GM18873 (cell line): ENCODE measurements around the gene LMBRD2.
A peak's percentile ranks its signal among the peaks of the same experiment; 100 is the strongest.

Experiments used
- ATAC-seq: cut with Tn5 transposase; IDR thresholded peaks from one replicate; pipeline ENCODE4 v1.9.1; 2021; ENCODE audit warnings: mild to moderate bottlenecking, moderate library complexity, moderate number of reproducible peaks; ENCODE audit not compliant: unreplicated experiment, low FRiP score

LMBRD2 gene

DNA sequence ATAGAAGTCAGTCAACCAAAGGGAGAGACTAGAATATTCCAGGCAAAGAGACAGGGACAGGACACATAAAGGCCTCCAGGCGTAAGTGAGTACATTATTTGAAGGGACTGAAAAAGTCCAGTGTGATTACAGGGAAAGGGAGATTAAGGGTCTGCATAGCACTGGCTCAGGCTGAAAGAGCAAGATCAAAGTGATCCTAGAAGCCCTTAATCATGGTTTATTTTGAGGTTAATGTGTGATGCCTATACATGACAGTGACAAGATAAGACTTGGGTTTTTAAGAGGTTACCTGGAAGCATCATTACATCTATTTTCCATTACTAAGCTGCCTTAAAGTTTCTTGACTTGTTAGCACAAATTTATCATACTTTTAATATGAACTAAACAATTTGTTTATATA is 25.8 kb downstream of the LMBRD2 start:
- no peak for ATAC-seq

DNA sequence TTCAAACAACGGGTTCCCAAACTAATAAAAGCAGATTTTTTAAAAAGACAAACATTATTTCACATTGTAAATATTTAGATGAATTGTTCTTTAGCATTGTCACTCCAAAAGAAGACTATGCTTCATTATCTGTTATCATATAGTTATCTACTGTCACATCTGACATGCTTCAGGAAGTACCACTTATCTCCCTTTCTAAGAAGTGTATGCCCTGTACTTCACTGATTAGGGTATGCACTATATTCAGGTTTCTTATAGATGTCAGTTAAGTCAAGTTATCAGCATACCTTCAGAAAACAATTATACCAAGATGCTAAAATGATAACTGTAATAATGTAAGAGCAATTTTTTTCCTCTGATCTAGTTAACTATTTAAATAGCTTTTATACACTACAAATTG is 40.4 kb downstream of the LMBRD2 start:
- ATAC-seq: no peak

DNA sequence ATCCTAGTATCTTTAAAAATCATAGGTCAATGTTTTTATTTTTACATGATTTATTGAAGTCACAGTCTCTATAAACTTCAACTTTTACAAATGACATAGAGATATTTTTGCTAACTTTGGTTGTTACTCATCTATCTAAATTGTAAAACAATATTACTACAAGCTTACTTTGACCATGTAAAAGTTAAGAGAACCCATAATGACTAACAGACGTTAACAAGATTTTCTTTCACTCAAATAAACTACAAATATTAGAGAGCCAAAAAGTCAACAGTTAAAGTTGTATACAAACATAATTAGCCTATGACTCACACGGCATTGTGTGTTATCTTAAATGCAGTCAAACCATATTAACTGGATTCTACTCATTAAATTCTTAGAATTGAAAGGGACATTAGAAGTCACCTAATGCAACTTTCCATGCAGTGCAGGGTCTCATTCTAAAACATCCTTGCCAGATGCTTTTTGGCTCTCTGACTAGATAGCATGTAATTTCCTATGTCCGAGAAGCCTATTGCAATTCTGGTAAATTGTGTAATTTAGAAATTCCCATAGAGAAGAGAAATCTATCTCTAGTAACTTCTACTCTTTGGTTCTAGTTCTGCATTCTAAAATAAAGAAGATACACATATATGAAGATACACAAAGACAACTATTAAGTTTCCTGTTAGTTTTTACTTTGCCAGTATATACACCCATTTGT is 42.8 kb downstream of the LMBRD2 start:
- ATAC-seq: no peak

DNA sequence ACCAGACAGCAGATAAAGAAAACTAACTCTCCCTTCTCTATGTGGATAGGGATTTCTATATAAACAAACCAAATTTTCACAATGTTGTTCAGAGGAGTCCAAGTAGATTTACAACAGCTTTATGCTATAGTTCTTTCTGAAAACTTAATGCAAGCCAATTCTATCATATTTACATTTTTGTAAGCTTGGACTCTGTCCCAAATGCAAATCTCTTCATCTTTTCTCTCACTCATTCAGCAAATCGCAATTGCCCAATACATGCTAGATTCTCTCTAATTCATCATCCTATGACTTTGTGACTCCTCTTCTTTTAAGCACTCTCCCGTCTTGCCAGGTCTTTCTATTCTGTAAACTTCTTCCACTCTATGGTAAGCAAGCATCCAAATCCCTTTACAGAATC is 45.9 kb downstream of the LMBRD2 start:
- ATAC-seq: no peak

DNA sequence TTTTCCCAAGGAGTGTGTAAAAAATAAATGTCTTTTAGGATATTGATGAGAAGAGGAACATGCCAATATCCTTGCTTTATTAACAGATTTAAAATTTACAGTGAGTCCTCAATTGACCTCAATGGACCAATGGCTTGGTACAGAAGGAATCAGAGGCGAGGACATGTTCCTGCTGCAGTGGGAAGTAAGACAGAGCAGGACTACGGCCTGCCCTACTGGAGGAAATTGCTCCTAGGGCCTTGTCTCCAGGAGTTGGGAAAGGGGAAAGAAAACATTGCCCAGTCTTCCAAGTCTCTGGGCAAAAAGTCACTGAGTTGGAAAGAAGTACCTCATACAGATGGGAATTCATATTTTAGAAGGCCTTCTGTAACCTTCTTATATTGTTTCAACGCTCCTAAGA is 51.9 kb downstream of the LMBRD2 start:
- no peak for ATAC-seq

DNA sequence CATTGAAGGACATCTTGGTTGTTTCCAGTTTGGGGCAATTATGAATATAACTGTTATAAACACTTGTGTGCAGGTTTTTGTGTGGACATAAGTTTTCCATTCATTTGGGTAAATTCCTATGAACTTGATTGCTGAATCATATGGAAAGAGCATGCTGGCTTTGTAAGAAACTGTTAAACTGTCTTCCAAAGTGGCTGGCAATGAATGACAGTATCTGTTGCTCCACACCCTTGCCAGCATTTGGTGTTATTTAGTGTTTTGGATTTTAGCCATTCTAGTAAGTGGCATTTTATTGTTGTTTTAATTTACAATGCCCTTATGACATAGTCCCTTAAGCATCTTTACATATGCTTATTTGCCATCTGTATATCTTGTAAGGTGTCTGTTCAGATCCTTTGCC is 55.2 kb downstream of the LMBRD2 start:
- ATAC-seq: no peak

DNA sequence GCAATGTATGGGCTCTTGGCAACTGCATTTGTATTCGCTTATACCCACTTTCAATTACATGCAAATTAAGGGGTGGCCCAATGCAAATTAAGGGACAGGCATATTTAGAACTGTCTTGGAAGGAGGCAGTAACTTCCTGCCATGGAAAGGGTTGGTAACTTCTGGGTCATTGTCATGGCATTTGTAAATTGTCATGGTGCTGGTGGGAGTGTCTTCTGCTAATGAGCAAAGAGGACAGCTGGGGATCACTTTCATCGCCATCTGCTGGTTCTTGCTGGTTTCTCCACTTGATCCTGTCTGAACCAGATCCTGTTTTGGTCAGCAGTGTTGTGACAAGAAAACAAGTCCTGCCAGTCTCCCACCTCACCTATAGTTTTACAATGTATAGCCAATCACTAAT is 61.7 kb downstream of the LMBRD2 start:
- no peak for ATAC-seq

DNA sequence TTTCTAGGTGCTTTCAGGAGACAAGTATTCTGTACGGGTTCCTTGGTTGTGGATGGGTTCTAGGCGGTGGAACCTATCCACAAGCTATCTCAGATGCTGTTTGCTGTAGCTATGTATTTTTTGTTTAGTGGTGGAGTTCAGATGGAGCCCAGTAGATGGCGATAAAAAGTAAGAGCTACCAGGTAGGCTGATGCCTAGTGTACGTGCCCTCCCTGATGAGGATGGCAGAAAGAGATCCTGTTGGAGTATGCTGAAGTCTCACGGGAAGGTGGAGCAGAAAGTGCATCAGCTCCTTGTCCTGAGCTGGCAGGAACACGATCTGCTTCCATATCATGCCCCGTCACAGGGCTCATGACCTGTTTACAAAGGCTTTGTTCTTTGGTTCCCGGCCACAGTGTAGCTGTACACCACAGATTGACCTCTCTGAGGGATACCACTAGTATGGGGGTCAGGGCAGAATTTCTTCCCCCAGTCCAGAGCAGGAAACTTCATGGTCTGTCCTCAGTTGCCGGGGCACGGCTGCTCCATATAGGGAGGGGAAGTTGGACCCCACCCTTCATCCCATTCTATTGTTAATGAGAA is 72.4 kb downstream of the LMBRD2 start:
- ATAC-seq: peak; percentile 98

DNA sequence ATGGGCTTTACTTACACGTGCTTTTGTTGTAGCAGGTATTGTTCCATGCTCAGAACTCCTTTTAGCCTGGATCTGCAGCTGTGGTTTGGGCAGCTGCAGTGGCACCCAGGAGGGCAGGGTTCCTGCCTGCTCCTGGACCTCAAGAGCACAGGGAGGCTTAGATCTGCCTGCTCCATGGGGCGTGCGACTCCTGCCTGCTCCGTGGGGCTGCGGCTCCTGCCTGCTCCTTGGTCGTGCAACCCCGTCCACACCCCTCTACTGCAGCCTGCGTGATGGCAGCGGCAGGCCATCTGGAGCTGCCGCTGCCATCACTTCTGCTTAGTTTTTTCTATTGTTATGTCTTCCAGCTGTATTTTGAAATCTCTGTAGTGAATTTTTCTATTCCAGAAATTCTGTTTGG is 73.3 kb downstream of the LMBRD2 start:
- no peak for ATAC-seq

DNA sequence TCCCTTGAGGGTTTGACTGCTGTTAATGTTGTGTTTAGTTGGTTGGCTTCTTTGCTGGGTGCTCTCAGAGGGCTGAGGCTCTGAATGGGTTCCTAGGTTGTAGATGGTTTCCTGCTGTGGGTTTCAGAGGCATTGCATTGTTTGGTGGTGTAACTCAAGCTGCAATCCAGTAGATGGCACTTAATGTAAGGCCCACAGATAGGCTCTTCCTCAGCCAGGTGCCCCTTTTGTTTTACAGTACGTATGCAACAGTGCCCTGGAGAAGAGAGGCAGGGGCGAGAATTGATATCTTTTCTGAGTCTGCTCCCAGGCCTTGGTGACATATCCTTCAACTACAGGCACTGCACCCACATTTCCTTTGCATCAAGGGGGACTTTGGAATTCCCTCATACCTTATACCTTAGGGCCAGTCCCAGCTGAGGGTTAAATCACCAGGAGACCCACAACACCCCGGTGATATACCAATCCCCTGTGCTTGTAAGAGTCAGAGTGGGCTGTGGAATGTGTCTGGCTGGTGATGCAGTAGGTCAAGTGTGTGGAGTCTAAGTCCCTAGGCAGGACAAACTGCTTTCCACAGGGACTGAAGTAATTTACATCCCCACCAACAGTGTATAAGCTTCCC is 78.0 kb downstream of the LMBRD2 start:
- ATAC-seq: peak; percentile 91

DNA sequence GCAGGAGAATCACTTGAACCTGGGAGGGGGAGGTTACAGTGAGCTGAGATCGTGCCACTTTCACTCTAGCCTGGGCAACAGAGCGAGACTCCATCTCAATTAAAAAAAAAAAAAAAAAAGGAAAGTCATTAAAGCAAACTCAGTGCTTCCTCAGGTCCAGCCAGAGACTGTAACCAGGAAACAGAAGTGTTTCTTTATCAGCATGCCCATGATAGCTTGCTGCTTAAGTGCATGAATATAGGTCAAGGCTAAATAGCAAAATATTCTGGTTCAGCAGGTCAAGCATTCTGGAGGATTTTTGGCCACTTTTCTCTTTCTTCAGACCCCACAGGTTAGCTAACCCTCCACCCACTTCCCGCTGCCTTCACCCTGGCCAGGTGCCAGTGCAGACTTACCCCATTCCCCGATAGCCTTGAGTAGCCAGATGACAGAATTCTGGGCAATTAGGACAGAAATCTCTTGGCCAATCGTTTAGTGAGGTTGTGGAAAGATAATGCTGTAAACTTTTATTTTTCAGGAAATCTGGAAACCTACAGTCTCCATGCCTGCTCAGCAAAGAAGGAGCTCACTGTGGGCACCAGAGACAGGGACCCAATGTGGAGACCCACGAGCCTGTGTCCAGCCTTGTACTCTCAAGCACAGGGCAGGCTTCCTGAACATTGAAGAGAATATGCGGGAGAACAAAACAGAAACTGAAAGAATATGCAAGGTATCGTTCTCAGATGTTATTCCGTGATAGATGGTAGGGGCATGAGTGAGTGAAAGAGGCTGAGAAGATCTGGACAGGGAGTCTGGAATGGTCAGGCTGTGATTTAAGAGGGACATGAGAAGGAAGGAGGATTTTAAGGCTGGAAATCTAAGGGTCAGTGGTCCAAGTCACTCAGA is 80.8 kb downstream of the LMBRD2 start:
- ATAC-seq: peak; percentile 80

DNA sequence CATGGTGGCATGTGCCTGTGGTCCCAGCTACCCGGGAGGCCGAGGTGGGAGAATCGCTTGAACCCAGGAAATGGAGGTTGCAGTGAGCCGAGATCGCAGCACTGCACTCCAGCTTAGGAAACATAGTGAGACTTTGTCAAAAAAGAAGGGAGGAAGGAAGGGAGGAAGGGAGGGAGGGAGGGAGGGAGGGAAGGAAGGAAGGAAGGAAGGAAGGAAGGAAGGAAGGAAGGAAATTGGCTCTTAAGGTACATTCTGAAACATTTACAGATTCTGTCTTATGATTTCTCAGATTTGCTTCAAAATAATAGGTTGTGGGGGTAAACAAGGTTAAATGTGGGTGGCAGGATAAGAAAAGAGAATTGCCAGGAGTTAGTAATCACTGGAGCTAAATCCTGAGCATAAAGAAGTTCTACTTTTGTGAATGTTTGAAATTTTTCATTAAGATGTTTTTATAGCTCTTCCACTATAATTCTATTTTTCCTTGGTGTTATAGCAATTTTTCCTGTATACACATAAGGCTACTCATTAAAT is 82.9 kb downstream of the LMBRD2 start:
- ATAC-seq: no peak

DNA sequence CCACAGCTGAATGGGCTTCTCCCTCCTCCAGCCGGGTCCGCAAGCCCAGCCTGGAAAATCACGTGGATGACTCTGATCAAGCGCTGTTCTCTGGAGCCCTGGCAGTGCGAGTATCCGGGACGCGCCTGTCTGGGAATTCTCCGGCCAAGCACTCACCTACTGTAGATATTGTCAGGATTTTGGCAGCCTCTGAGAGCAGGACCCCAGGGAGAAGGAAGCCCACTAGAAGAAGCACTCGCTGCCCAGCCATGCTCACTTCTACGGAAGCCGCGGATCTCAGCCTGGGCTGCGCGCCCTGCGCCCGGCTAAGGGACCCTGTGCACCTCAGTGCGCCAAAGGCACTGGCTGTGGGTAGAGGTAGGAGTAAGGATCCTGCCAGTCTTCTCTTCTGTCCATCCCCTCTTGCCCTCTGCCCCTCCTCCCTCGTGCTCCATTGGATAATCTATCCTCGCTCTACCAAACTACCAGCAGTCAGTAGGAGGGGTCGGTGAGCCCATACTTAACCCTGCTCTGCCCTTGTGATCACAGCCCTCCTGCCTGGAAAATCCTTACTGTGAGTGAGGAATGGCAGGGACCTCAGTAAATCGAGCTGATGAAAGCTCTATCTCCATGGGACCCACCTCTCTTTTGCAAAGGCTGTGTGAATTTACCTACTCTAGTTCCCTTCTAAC is 85.0 kb downstream of the LMBRD2 start, which contains the start of gene UGT3A2:
Gene UGT3A2 (minus strand): TSS at position 343 of the 671 bp plus-strand sequence. CDS start 93 bp downstream, at position 250.
- no peak for ATAC-seq

DNA sequence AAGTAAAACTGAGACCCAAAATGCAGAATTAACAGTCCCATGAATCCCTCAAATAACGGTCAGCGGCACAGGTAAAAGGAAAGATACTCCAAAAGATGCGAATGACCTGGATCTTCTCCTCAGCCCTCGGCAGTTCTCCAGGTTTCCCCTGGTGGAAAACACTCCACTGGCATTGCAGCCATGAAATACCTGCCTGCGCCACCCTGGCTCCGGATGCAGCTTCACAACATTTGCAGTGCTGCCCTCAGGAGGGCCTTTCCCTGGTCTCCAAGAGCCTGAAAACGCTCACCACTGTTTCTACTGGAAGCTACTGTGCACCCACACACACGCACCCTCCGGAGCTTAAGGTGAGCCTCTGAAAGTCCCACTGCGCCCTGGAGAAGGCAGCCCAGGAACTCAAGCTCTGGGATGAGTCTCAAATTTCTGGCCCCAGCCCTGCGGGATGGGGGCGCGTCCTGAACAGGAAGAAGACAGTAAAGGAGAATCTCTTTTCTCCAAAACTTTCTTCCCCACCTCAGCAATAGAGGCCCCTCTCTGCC is 85.6 kb downstream of the LMBRD2 start:
- ATAC-seq: no peak

DNA sequence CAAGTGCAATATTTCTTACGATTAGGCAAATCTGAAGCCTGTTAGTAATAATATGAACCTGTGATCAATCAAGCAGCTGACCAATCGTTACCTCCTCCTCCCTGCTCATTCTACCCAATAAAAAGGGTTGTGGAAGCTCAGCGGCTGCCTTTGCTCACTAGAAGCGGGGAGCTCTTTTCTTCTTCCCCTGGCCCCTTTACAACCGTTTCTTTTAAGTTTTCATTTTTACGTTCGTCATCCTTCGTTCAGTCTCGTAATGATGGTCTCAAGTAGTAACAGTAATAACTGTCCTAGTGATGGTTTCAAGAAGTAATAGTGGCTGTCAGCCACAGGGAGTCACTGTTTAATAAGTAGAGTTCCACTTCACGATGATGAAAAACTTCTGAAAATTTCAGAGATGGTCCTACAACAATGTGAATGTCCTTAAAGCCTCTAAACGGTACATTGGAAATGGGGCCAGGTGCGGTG is 91.2 kb downstream of the LMBRD2 start:
- no peak for ATAC-seq

DNA sequence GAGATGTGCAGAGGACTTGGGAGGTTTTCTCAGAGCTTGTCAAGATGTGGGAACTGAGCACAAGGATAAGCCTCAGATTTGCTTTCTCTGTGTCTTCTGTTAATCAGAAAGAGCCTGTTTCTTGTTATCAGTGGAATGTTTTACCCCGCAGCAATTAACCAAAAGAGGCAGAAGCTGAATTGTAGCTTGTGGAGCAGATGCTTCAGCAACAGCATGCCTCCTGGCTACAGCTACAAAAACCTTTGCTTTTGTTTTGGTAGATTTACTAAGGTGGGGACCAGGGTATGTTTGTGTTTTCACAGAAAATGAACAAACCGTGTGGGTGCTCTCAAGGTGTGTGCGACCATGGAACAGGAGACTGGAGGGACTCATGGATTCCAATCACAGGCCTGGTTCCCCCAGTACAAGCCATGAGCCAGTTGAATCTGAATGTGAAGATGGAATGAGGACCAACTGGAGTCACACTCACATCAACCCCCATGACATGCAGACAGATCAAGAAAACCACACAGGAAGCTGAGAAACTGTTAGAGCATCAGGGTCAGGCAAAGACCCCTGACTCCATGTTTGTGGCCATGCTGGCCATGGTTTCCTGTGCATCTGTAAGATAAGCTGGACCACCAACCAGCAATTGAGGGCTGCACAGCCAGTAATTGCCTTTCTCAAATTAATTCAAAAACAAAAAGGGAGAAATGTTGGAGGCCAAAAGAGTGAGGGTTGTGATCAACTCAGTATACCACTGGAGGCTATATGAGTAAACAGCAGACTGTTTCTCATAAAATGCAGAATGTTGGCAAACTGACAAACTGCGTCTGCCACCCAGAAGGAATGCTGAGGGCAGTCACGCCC is 91.9 kb downstream of the LMBRD2 start:
- no peak for ATAC-seq

DNA sequence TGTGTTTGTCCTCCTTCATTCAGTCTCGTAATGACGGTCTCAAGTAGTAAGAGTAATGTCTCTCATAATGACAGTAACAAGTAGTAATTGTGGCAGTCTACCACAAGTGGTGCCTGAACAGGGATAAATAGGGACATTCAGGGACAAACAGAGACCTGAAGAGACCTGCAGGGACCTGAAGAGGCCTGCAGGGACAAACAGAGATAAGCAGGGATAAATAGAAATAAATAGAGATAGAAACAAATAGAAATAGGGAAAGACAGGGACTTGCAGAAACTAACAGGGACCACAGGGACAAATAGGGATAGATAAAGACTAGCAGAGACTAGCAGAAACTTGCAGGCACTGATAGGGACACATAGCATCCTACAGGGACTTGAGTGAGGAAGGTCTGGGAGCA is 92.9 kb downstream of the LMBRD2 start:
- ATAC-seq: no peak

DNA sequence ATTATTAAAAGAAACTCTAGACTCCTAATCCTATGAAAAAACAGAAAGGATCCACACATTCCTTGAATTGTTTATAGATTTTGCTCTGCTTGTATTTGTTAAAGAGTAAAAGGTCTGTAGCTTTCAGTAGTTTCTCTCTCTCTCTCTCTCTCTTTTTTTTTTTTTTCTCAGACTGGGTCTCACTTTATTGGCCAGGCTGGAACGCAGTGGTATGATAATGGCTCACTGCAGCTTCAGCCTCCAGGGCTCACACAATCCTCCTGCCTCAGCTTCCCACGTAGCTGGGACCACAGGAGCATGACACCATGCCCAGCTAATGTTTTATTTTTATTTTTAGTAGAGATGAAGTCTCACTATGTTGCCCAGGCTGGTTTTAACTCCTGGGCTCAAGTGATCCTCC is 94.3 kb downstream of the LMBRD2 start:
- no peak for ATAC-seq

DNA sequence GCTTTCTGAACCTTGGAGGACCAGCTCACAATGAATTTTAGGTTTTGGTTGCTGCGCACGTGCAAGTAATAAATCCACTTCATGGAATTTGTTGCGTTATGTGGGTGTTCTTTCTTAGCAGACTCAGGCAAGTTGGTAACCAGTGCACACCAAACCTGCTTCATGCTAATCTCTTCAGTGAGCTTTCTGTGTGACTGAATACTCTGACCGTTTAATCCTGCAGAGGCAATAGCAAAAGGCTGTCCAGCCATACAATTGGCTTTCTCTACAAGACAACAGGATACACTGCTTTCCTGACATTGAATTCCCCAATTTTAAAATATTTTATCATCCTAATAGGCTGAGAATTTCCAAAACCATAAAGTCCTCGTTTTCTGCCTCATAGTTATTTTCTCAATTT is 95.3 kb downstream of the LMBRD2 start:
- no peak for ATAC-seq
